SK-N-SH treated with all-trans-retinoic acid at 6 μM for 48 hours (cell line): ENCODE data around the gene HMGB2.

Experiments used
- ATAC-seq: fragments of 200-7000 bp; cut with Tn5 transposase; 3 replicates; pipeline ENCODE4 v1.9.1; 2020; ENCODE audit warnings: mild to moderate bottlenecking, moderate library complexity
- ARNTL ChIP-seq: fragments of 450-650 bp; formaldehyde crosslinking; IDR thresholded peaks from 2 replicates; pipeline ENCODE4 v1.5.0; 2020; ENCODE audit warnings: low read depth, mild to moderate bottlenecking, moderate library complexity, borderline replicate concordance
- BACH2 ChIP-seq: fragments of 250-450 bp; sonication (Bioruptor Pico); IDR thresholded peaks from 2 replicates; pipeline ENCODE4 v1.9.0; 2021; ENCODE audit warnings: mild to moderate bottlenecking, borderline replicate concordance
- CSDC2 ChIP-seq: fragments of 250-450 bp; sonication (Bioruptor Pico); IDR thresholded peaks from 2 replicates; pipeline ENCODE4 v1.5.0; 2020; ENCODE audit warnings: mild to moderate bottlenecking, moderate library complexity
- GLIS3 ChIP-seq: fragments of 250-450 bp; sonication (Bioruptor Pico); IDR thresholded peaks from 2 replicates; pipeline ENCODE4 v1.5.0; 2020; ENCODE audit warnings: mild to moderate bottlenecking, moderate library complexity
- OSR1 ChIP-seq: fragments of 250-450 bp; sonication (Bioruptor Pico); IDR thresholded peaks from 2 replicates; pipeline ENCODE4 v1.8.0; 2022; ENCODE audit warnings: moderate library complexity, mild to moderate bottlenecking, inconsistent platforms
- PPARA ChIP-seq: fragments of 250-450 bp; sonication (Bioruptor Pico); IDR thresholded peaks from 2 replicates; pipeline ENCODE4 v1.5.0; 2020; ENCODE audit warnings: mild to moderate bottlenecking, borderline replicate concordance
- RARB ChIP-seq: fragments of 250-450 bp; sonication (Bioruptor Pico); IDR thresholded peaks from 2 replicates; pipeline ENCODE4 v1.8.0; 2021; ENCODE audit warnings: mild to moderate bottlenecking, moderate library complexity
- SNAI2 ChIP-seq: fragments of 250-450 bp; sonication (Bioruptor Pico); IDR thresholded peaks from 2 replicates; pipeline ENCODE4 v1.5.0; 2020; ENCODE audit warnings: mild to moderate bottlenecking, moderate library complexity
- TCF4 ChIP-seq: fragments of 250-450 bp; sonication (Bioruptor Pico); IDR thresholded peaks from 2 replicates; pipeline ENCODE4 v1.8.0; 2021; ENCODE audit warnings: mild to moderate bottlenecking, moderate library complexity, borderline replicate concordance
- ZC3H10 ChIP-seq: fragments of 250-450 bp; sonication (Bioruptor Pico); IDR thresholded peaks from 2 replicates; pipeline ENCODE4 v1.5.1; 2021; ENCODE audit warnings: mild to moderate bottlenecking, moderate library complexity
- ZFP3 ChIP-seq: fragments of 250-450 bp; sonication (Bioruptor Pico); IDR thresholded peaks from 2 replicates; pipeline ENCODE4 v1.5.0; 2020; ENCODE audit warnings: mild to moderate bottlenecking, moderate library complexity
- ZFP30 ChIP-seq: fragments of 450-650 bp; formaldehyde crosslinking; IDR thresholded peaks from 2 replicates; pipeline ENCODE4 v1.5.0; 2022; ENCODE audit warnings: mild to moderate bottlenecking, moderate library complexity
- ZNF565 ChIP-seq: fragments of 450-650 bp; formaldehyde crosslinking; conservative IDR thresholded peaks from 2 replicates; pipeline ENCODE4 v1.5.0; 2020; ENCODE audit warnings: low read depth, mild to moderate bottlenecking, moderate library complexity
- ZNF70 ChIP-seq: fragments of 450-650 bp; formaldehyde crosslinking; IDR thresholded peaks from 2 replicates; pipeline ENCODE4 v1.5.0; 2020; ENCODE audit warnings: mild to moderate bottlenecking, moderate library complexity
- ZNF8 ChIP-seq: fragments of 450-650 bp; formaldehyde crosslinking; IDR thresholded peaks from 2 replicates; pipeline ENCODE4 v1.5.0; 2020; ENCODE audit warnings: mild to moderate bottlenecking, moderate library complexity
- TF ChIP-seq, protein P1 (sequence below): fragments of 250-450 bp; sonication (Bioruptor Pico); IDR thresholded peaks from 2 replicates; pipeline ENCODE4 v1.5.1; 2020; ENCODE audit warnings: low read depth, mild to moderate bottlenecking, moderate library complexity
- TF ChIP-seq, protein P2 (sequence below): fragments of 250-450 bp; sonication (Bioruptor Pico); IDR thresholded peaks from 2 replicates; pipeline ENCODE4 v1.5.0; 2020; ENCODE audit warnings: mild to moderate bottlenecking, moderate library complexity
- TF ChIP-seq, protein P3 (sequence below): fragments of 250-450 bp; sonication (Bioruptor Pico); IDR thresholded peaks from 2 replicates; pipeline ENCODE4 v1.8.0; 2021; ENCODE audit warnings: low read depth, mild to moderate bottlenecking, moderate library complexity, borderline replicate concordance
- TF ChIP-seq, protein P4 (sequence below): fragments of 250-450 bp; sonication (Bioruptor Pico); IDR thresholded peaks from 2 replicates; pipeline ENCODE4 v1.8.0; 2020; ENCODE audit warnings: mild to moderate bottlenecking, moderate library complexity, borderline replicate concordance

The HMGB2 gene

DNA sequence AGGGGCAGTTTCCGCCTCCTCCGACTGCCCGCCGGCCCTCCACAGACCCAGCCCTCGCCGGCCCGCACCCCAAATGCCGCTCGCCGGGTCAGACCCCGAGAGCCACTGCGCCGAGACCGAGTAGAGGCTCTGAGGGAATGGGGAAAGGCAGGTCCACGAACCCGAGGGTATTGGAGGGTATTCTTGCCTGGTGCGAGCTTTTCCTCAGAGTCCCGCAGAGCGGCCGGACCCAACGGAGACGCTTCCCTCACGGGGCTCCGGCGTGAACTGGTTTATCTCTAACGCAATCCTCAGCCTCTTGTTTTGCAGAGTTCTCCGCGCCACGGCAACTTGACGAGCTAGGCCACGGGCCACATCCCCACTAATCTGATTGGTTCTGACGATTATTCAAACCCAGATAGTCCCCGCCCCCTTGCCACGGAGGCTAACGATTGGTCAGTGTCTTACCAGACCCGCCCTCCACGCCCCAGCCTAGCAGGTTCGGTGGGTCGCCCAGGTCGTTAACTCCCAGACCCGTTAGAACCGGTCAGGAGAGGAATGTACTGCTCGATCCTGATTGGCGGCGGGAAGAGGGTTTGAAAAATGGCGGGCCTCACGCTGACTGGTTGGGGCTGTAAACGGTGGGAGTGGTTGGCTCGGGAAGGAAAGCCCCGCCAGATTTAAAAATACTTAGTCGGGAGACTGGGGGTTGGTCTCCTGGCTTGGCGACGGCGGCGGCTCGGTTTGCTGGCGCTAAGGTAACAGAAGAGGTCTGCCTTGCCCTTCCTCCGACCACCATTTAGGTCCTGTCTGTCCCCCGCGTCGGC, at the start of gene HMGB2:
TSS of gene HMGB2 (minus strand) at position 274 of the 806 bp plus-strand sequence. CDS start 709 bp downstream, outside the sequence.
- TF ChIP-seq, protein P1, sequence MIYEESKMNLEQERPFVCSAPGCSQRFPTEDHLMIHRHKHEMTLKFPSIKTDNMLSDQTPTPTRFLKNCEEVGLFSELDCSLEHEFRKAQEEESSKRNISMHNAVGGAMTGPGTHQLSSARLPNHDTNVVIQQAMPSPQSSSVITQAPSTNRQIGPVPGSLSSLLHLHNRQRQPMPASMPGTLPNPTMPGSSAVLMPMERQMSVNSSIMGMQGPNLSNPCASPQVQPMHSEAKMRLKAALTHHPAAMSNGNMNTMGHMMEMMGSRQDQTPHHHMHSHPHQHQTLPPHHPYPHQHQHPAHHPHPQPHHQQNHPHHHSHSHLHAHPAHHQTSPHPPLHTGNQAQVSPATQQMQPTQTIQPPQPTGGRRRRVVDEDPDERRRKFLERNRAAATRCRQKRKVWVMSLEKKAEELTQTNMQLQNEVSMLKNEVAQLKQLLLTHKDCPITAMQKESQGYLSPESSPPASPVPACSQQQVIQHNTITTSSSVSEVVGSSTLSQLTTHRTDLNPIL (CRISPR knock-in tag) = no peak
- no peak for TF ChIP-seq ZFP30
- TF ChIP-seq, protein P2, sequence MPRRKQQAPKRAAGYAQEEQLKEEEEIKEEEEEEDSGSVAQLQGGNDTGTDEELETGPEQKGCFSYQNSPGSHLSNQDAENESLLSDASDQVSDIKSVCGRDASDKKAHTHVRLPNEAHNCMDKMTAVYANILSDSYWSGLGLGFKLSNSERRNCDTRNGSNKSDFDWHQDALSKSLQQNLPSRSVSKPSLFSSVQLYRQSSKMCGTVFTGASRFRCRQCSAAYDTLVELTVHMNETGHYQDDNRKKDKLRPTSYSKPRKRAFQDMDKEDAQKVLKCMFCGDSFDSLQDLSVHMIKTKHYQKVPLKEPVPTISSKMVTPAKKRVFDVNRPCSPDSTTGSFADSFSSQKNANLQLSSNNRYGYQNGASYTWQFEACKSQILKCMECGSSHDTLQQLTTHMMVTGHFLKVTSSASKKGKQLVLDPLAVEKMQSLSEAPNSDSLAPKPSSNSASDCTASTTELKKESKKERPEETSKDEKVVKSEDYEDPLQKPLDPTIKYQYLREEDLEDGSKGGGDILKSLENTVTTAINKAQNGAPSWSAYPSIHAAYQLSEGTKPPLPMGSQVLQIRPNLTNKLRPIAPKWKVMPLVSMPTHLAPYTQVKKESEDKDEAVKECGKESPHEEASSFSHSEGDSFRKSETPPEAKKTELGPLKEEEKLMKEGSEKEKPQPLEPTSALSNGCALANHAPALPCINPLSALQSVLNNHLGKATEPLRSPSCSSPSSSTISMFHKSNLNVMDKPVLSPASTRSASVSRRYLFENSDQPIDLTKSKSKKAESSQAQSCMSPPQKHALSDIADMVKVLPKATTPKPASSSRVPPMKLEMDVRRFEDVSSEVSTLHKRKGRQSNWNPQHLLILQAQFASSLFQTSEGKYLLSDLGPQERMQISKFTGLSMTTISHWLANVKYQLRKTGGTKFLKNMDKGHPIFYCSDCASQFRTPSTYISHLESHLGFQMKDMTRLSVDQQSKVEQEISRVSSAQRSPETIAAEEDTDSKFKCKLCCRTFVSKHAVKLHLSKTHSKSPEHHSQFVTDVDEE (CRISPR knock-in tag) = 0 out of 2 replicates have a peak, but pooled peaks have one; percentile 32
- no peak for TF ChIP-seq SNAI2
- TF ChIP-seq CSDC2 (CRISPR knock-in tag) = no peak
- TF ChIP-seq, protein P3, sequence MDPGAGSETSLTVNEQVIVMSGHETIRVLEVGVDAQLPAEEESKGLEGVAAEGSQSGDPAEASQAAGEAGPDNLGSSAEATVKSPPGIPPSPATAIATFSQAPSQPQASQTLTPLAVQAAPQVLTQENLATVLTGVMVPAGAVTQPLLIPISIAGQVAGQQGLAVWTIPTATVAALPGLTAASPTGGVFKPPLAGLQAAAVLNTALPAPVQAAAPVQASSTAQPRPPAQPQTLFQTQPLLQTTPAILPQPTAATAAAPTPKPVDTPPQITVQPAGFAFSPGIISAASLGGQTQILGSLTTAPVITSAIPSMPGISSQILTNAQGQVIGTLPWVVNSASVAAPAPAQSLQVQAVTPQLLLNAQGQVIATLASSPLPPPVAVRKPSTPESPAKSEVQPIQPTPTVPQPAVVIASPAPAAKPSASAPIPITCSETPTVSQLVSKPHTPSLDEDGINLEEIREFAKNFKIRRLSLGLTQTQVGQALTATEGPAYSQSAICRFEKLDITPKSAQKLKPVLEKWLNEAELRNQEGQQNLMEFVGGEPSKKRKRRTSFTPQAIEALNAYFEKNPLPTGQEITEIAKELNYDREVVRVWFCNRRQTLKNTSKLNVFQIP (CRISPR knock-in tag) = no peak
- no peak for TF ChIP-seq BACH2 (CRISPR knock-in tag)
- no peak for TF ChIP-seq ARNTL
- no peak for TF ChIP-seq GLIS3
- TF ChIP-seq, protein P4, sequence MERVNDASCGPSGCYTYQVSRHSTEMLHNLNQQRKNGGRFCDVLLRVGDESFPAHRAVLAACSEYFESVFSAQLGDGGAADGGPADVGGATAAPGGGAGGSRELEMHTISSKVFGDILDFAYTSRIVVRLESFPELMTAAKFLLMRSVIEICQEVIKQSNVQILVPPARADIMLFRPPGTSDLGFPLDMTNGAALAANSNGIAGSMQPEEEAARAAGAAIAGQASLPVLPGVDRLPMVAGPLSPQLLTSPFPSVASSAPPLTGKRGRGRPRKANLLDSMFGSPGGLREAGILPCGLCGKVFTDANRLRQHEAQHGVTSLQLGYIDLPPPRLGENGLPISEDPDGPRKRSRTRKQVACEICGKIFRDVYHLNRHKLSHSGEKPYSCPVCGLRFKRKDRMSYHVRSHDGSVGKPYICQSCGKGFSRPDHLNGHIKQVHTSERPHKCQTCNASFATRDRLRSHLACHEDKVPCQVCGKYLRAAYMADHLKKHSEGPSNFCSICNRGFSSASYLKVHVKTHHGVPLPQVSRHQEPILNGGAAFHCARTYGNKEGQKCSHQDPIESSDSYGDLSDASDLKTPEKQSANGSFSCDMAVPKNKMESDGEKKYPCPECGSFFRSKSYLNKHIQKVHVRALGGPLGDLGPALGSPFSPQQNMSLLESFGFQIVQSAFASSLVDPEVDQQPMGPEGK = no peak
- TF ChIP-seq ZNF70 = peak; percentile 88
- TF ChIP-seq, all 23 proteins: peak for 2
- peak; percentile 90 for ATAC-seq

DNA sequence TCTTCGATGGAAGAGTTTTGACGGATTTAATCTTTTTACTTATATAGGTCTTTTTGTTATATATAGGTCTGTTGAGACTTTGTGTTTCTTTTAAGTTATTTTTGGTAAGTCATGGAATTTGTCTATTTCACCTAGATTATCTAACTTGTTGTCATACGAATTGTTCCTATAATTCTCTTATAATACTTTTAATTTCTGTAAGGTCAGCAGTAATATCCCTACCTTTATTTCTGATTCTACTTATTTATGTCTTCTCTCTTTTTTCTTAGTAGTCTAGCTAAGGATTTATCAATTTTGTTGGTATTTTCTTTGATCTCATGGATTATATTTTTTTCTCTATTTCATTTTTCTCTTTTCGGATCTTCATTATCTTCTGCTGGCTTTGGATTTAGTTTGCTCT, 48.2 kb upstream of the HMGB2 start:
- TF ChIP-seq, protein P3 (CRISPR knock-in tag) = no peak
- TF ChIP-seq SNAI2 = no peak
- TF ChIP-seq ARNTL = no peak
- TF ChIP-seq RARB (CRISPR knock-in tag) = no peak
- TF ChIP-seq ZNF8 (CRISPR knock-in tag) = no peak
- TF ChIP-seq, protein P2 (CRISPR knock-in tag) = no peak
- no peak for TF ChIP-seq TCF4 (CRISPR knock-in tag)
- no peak for TF ChIP-seq OSR1
- TF ChIP-seq ZC3H10 (CRISPR knock-in tag) = no peak
- no peak for TF ChIP-seq PPARA (CRISPR knock-in tag)
- no peak for TF ChIP-seq ZFP3 (CRISPR knock-in tag)
- no peak for TF ChIP-seq ZNF565
- no peak for TF ChIP-seq CSDC2 (CRISPR knock-in tag)
- TF ChIP-seq, protein P1 (CRISPR knock-in tag) = no peak
- TF ChIP-seq, protein P4 = no peak
- ATAC-seq = no peak
